Neural cell (in vitro differentiated cells): ENCODE data around the gene ZNF497.

Experiments
- EP300 ChIP-seq: fragments of 450-650 bp; conservative IDR thresholded peaks from 2 replicates; pipeline ENCODE4 v1.6.1; 2014; ENCODE audit warnings: antibody characterized with exemption, mild to moderate bottlenecking, moderate library complexity; ENCODE audit not compliant: poor library complexity, severe bottlenecking
- EZH2 ChIP-seq: fragments of 200-600, 300-800 bp; shearing (Covaris generic), sonication (generic); IDR thresholded peaks from 2 replicates; pipeline ENCODE4 v1.6.1; 2014; ENCODE audit warnings: antibody characterized with exemption, low read length, borderline replicate concordance, mild to moderate bottlenecking; ENCODE audit not compliant: insufficient read depth, poor library complexity, severe bottlenecking
- MXI1 ChIP-seq: fragments of 450-650 bp; conservative IDR thresholded peaks from 2 replicates; pipeline ENCODE4 v1.6.1; 2014; ENCODE audit warnings: antibody characterized with exemption, mild to moderate bottlenecking; ENCODE audit not compliant: poor library complexity, severe bottlenecking
- TF ChIP-seq, protein P1 (sequence below): fragments of 450-650 bp; IDR thresholded peaks from 2 replicates; pipeline ENCODE4 v1.5.1; 2014; ENCODE audit warnings: antibody characterized with exemption, mild to moderate bottlenecking, moderate library complexity; ENCODE audit not compliant: poor library complexity, severe bottlenecking

DNA sequence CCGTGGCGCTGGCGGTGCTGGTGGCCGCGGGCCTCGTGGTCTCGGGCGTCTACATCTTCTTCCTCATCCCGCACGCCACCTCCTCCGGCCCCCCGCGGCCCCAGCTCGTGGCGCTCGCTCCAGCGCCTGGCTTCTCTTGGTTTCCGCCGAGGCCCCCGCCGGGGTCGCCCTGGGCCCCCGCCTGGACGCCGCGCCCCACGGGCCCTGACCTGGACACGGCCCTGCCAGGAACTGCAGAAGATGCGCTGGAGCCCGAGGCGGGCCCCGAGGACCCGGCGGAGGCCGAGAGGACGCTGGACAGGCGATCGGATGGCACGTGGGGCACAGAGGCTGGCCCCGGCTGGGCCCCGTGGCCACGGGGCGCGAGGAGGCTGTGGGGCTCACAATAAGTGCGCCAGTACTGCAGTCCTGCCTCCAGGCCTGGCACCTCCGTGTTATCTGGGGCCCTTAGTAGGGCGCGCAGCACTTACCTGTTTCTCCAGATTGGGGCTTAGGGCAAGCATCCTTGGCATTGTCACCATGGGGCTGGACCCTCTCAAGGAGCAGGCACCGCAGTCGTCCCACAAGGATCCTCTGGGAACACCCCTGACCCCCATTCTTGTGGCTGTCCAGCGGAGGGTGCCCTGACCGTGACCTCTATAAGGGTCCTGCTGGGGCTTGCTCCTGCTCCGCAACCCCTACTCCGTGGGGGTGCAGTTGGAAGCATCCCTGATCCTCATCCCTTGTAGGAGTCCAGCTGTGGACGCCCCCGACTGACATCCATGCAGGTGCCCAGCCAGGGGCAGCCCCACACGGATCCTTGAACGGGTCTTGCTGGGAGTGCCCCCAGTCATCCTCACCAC, 34.4 kb upstream of the ZNF497 start:
- TF ChIP-seq, protein P1, sequence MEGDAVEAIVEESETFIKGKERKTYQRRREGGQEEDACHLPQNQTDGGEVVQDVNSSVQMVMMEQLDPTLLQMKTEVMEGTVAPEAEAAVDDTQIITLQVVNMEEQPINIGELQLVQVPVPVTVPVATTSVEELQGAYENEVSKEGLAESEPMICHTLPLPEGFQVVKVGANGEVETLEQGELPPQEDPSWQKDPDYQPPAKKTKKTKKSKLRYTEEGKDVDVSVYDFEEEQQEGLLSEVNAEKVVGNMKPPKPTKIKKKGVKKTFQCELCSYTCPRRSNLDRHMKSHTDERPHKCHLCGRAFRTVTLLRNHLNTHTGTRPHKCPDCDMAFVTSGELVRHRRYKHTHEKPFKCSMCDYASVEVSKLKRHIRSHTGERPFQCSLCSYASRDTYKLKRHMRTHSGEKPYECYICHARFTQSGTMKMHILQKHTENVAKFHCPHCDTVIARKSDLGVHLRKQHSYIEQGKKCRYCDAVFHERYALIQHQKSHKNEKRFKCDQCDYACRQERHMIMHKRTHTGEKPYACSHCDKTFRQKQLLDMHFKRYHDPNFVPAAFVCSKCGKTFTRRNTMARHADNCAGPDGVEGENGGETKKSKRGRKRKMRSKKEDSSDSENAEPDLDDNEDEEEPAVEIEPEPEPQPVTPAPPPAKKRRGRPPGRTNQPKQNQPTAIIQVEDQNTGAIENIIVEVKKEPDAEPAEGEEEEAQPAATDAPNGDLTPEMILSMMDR: no peak
- no peak for TF ChIP-seq EZH2
- TF ChIP-seq EP300: no peak
- no peak for TF ChIP-seq MXI1
